ENCODE measurements around the gene HES5. TPM values are rescaled to one million over a fixed set of nuclear protein-coding genes. Genes with fewer than 3 reads are reported as not detected.

The HES5 gene
- total and polyA plus RNA-seq, 2 of the 13 experiments (the other 11 are each of a cell fraction or from before 2014, with no cell fraction given), result not detected

- no peak for TF ChIP-seq ZNF770 (CRISPR knock-in tag; IDR thresholded peaks at IDR 0.05)
- TF ChIP-seq ZNF691 (CRISPR knock-in tag; IDR thresholded peaks at IDR 0.05; ENCODE audit: borderline replicate concordance, low read depth), result peak; percentile 29; the same call in 1 of the 2 replicates
- TF ChIP-seq ZNF34 (CRISPR knock-in tag; IDR thresholded peaks at IDR 0.05; ENCODE audit: borderline replicate concordance), result 0 out of 2 replicates have a peak, but pooled peaks have one; percentile 64
- TF ChIP-seq ELF3 (CRISPR knock-in tag; IDR thresholded peaks at IDR 0.05), result peak; percentile 35; the same call in 1 of the 2 replicates
- no peak for TF ChIP-seq KMT2B (CRISPR knock-in tag; IDR thresholded peaks at IDR 0.05)
- TF ChIP-seq FOSL2 (CRISPR knock-in tag; IDR thresholded peaks at IDR 0.05), result peak; percentile 47; the same call in 1 of the 2 replicates
- no peak for TF ChIP-seq ZNF552 (CRISPR knock-in tag; IDR thresholded peaks at IDR 0.05; ENCODE audit: borderline replicate concordance)
- 0 out of 2 replicates have a peak, but pooled peaks have one; percentile 41 for TF ChIP-seq ZNF761 (CRISPR knock-in tag; conservative IDR thresholded peaks at IDR 0.05)
- 0 out of 2 replicates have a peak, but pooled peaks have one; percentile 22 for TF ChIP-seq TFDP1 (CRISPR knock-in tag; IDR thresholded peaks at IDR 0.05; ENCODE audit: borderline replicate concordance)
- TF ChIP-seq ETV6 (CRISPR knock-in tag; conservative IDR thresholded peaks at IDR 0.05), result no peak
- TF ChIP-seq ZNF276 (CRISPR knock-in tag; IDR thresholded peaks at IDR 0.05; ENCODE audit: low read depth), result no peak
- TF ChIP-seq ZNF576 (CRISPR knock-in tag; IDR thresholded peaks at IDR 0.05), result peak; percentile 14; the same call in 1 of the 2 replicates
- TF ChIP-seq EEA1 (CRISPR knock-in tag; IDR thresholded peaks at IDR 0.05; ENCODE audit: borderline replicate concordance), result no peak
- TF ChIP-seq MED13 (CRISPR knock-in tag; IDR thresholded peaks at IDR 0.05), result no peak
- no peak for TF ChIP-seq ZNF549 (CRISPR knock-in tag; IDR thresholded peaks at IDR 0.05)
- 0 out of 2 replicates have a peak, but pooled peaks have one; percentile 9 for TF ChIP-seq TFAP4 (IDR thresholded peaks at IDR 0.05; ENCODE audit: borderline replicate concordance, low read depth)
- TF ChIP-seq ZNF569 (CRISPR knock-in tag; IDR thresholded peaks at IDR 0.05; ENCODE audit: borderline replicate concordance), result no peak
- TF ChIP-seq ARID3A (IDR thresholded peaks at IDR 0.05; ENCODE audit: low read depth, low read length), result no peak
- no peak for TF ChIP-seq SP140L (CRISPR knock-in tag; IDR thresholded peaks at IDR 0.05; ENCODE audit: borderline replicate concordance)
- 0 out of 2 replicates have a peak, but pooled peaks have one; percentile 22 for TF ChIP-seq ZNF792 (CRISPR knock-in tag; IDR thresholded peaks at IDR 0.05)
- TF ChIP-seq THAP11 (CRISPR knock-in tag; IDR thresholded peaks at IDR 0.05), result 0 out of 2 replicates have a peak, but pooled peaks have one; percentile 12
These were observed 18.1 kb upstream of the HES5 start (continued) for GRCh38 chr1:2548068-2548589.

Data from HepG2 (cell line).